IPS-18a (cell line): ENCODE data around the gene BMERB1.
"Not testable (repeated sequence)": the region's sequence is repeated elsewhere in the genome, so short reads cannot be mapped to it uniquely, and the experiment has no call there.

Experiments
- H3K27ac ChIP-seq: one replicate; pipeline ENCODE4 v1.5.1; 2013; ENCODE audit warnings: low read length
- H3K27me3 ChIP-seq: one replicate; pipeline ENCODE4 v1.6.1; 2013; ENCODE audit warnings: mild to moderate bottlenecking, low read length; ENCODE audit not compliant: control insufficient read depth, insufficient read depth
- H3K36me3 ChIP-seq: one replicate; pipeline ENCODE4 v1.6.1; 2013; ENCODE audit warnings: low read depth, low read length; ENCODE audit not compliant: control insufficient read depth
- H3K4me1 ChIP-seq: one replicate; pipeline ENCODE4 v1.6.1; 2013; ENCODE audit warnings: low read depth, low read length; ENCODE audit not compliant: control insufficient read depth
- H3K4me3 ChIP-seq: one replicate; pipeline ENCODE4 v1.5.1; 2013; ENCODE audit warnings: low read length
- H3K9ac ChIP-seq: one replicate; pipeline ENCODE4 v1.6.1; 2013; ENCODE audit warnings: mild to moderate bottlenecking, low read length, moderate library complexity
- H3K9me3 ChIP-seq: one replicate; pipeline ENCODE4 v1.6.1; 2013; ENCODE audit warnings: low read depth, low read length; ENCODE audit not compliant: control insufficient read depth

Gene BMERB1

GRCh38 chr16:15535772-15536171 lies 101.4 kb downstream of the BMERB1 start:
- Histone ChIP-seq H3K4me3 (no peak overlapping the region), H3K9ac (no peak overlapping the region)

GRCh38 chr16:15536843-15537242 lies 102.5 kb downstream of the BMERB1 start:
- no peaks in the 10 kb centered on the region for H3K36me3 ChIP-seq
- peaks cover 5% of the 10 kb centered on the region for H3K4me1 ChIP-seq
- H3K9ac ChIP-seq, result no peak overlapping the region
- no peaks in the 10 kb centered on the region for H3K9me3 ChIP-seq
- H3K27me3 ChIP-seq, result no peaks in the 10 kb centered on the region
- no peak overlapping the region for H3K4me3 ChIP-seq
- H3K27ac ChIP-seq, result no peak overlapping the region

More at GRCh38 chr16:15535772-15536171, 101.4 kb downstream of the BMERB1 start:
- Histone ChIP-seq H3K9me3 (no peaks in the 10 kb centered on the region), H3K4me1 (peaks cover under 1% of the 10 kb centered on the region), H3K27me3 (no peaks in the 10 kb centered on the region), H3K27ac (no peak overlapping the region), H3K36me3 (no peaks in the 10 kb centered on the region)

- Histone ChIP-seq H3K4me1 (peaks cover 5% of the 10 kb centered on the region), H3K27ac (no peak overlapping the region), H3K36me3 (no peaks in the 10 kb centered on the region), H3K9ac (no peak overlapping the region), H3K27me3 (no peaks in the 10 kb centered on the region), H3K9me3 (peaks cover 3% of the 10 kb centered on the region), H3K4me3 (no peak overlapping the region)
These were observed 104.1 kb downstream of the BMERB1 start for GRCh38 chr16:15538507-15538906.

GRCh38 chr16:15539197-15539596 lies 104.8 kb downstream of the BMERB1 start:
- H3K36me3 ChIP-seq, result no peaks in the 10 kb centered on the region
- H3K4me1 ChIP-seq, result peaks cover 5% of the 10 kb centered on the region
- no peak overlapping the region for H3K4me3 ChIP-seq
- peaks cover 3% of the 10 kb centered on the region for H3K9me3 ChIP-seq
- H3K27ac ChIP-seq, result no peak overlapping the region
- H3K27me3 ChIP-seq, result no peaks in the 10 kb centered on the region
- no peak overlapping the region for H3K9ac ChIP-seq

GRCh38 chr16:15542261-15542660 lies 107.9 kb downstream of the BMERB1 start:
- Histone ChIP-seq H3K36me3 (no peaks in the 10 kb centered on the region), H3K27me3 (no peaks in the 10 kb centered on the region), H3K27ac (no peak overlapping the region), H3K4me1 (peaks cover 5% of the 10 kb centered on the region), H3K4me3 (no peak overlapping the region), H3K9me3 (peaks cover 3% of the 10 kb centered on the region), H3K9ac (no peak overlapping the region)

- Histone ChIP-seq H3K9me3 (peaks cover 3% of the 10 kb centered on the region), H3K27ac (no peak overlapping the region), H3K4me1 (peaks cover 5% of the 10 kb centered on the region), H3K36me3 (no peaks in the 10 kb centered on the region), H3K4me3 (no peak overlapping the region), H3K27me3 (no peaks in the 10 kb centered on the region), H3K9ac (no peak overlapping the region)
These were observed 108.5 kb downstream of the BMERB1 start for GRCh38 chr16:15542734-15543347.

- Histone ChIP-seq H3K4me3 (no peak overlapping the region), H3K27ac (no peak overlapping the region), H3K27me3 (no peaks in the 10 kb centered on the region)
These were observed 110.0 kb downstream of the BMERB1 start for GRCh38 chr16:15544405-15544804.

GRCh38 chr16:15545544-15545943 lies 111.2 kb downstream of the BMERB1 start:
- peaks cover 3% of the 10 kb centered on the region for H3K9me3 ChIP-seq

More at GRCh38 chr16:15544405-15544804, 110.0 kb downstream of the BMERB1 start:
- peaks cover 5% of the 10 kb centered on the region for H3K4me1 ChIP-seq
- H3K36me3 ChIP-seq, result no peaks in the 10 kb centered on the region
- no peak overlapping the region for H3K9ac ChIP-seq
- H3K9me3 ChIP-seq, result peaks cover 3% of the 10 kb centered on the region

GRCh38 chr16:15547072-15547767 lies 112.8 kb downstream of the BMERB1 start:
- not testable (repeated sequence) for H3K9ac ChIP-seq, H3K4me1 ChIP-seq, H3K27me3 ChIP-seq, H3K4me3 ChIP-seq, H3K27ac ChIP-seq, H3K9me3 ChIP-seq, H3K36me3 ChIP-seq

More at GRCh38 chr16:15545544-15545943, 111.2 kb downstream of the BMERB1 start:
- Histone ChIP-seq H3K27ac (no peak overlapping the region), H3K4me3 (no peak overlapping the region), H3K27me3 (no peaks in the 10 kb centered on the region), H3K9ac (no peak overlapping the region), H3K4me1 (peaks cover 5% of the 10 kb centered on the region), H3K36me3 (no peaks in the 10 kb centered on the region)

GRCh38 chr16:15547768-15548096 lies 113.3 kb downstream of the BMERB1 start:
- Histone ChIP-seq H3K9ac (no peak overlapping the region), H3K36me3 (no peaks in the 10 kb centered on the region), H3K27ac (no peak overlapping the region), H3K9me3 (peaks cover 3% of the 10 kb centered on the region), H3K4me3 (no peak overlapping the region), H3K27me3 (no peaks in the 10 kb centered on the region), H3K4me1 (peaks cover 4% of the 10 kb centered on the region)

GRCh38 chr16:15548482-15548891 lies 114.1 kb downstream of the BMERB1 start:
- H3K4me1 ChIP-seq, result peaks cover 4% of the 10 kb centered on the region
- no peak overlapping the region for H3K4me3 ChIP-seq
- no peaks in the 10 kb centered on the region for H3K36me3 ChIP-seq
- no peak overlapping the region for H3K27ac ChIP-seq
- no peak overlapping the region for H3K9ac ChIP-seq
- H3K9me3 ChIP-seq, result peaks cover under 1% of the 10 kb centered on the region
- no peaks in the 10 kb centered on the region for H3K27me3 ChIP-seq

GRCh38 chr16:15552507-15552906 lies 118.1 kb downstream of the BMERB1 start:
- Histone ChIP-seq H3K9me3 (no peaks in the 10 kb centered on the region), H3K27me3 (no peaks in the 10 kb centered on the region), H3K36me3 (no peaks in the 10 kb centered on the region), H3K9ac (no peak overlapping the region), H3K4me3 (no peak overlapping the region), H3K4me1 (peaks cover 4% of the 10 kb centered on the region), H3K27ac (no peak overlapping the region)
